ENCODE measurements around the gene GPR55.

- TF ChIP-seq MYC (IDR thresholded peaks at IDR 0.05; ENCODE audit: low read depth, low read length) (no peak), POLR2A (IDR thresholded peaks at IDR 0.05; ENCODE audit: low read depth, low read length) (no peak), CTCF (IDR thresholded peaks at IDR 0.05; ENCODE audit: extremely low read depth in 1 of 2, insufficient read depth in 1 of 2, low read depth in 1 of 2, low read length in 2 of 2) (no peak), EZH2 (IDR thresholded peaks at IDR 0.05; ENCODE audit: borderline replicate concordance, low read depth, low read length, severe bottlenecking) (no peak), POLR2AphosphoS5 (IDR thresholded peaks at IDR 0.05; ENCODE audit: insufficient read depth, low read depth, low read length) (no peak)
Observed at GRCh38 chr2:230920167-230920566, 4.9 kb downstream of the GPR55 start.

Data from endothelial cell of umbilical vein (primary cell).